PC-3 (cell line): ENCODE measurements around the gene SKAP1.

ENCODE experiments used
- CTCF ChIP-seq: fragments of 300-600 bp; sonication (generic); conservative IDR thresholded peaks from 2 replicates; pipeline ENCODE4 v1.5.1; 2017; ENCODE audit warnings: antibody characterized with exemption, low read depth, mild to moderate bottlenecking, low read length
- EZH2 ChIP-seq: fragments of 300-600 bp; sonication (generic); IDR thresholded peaks from one replicate; pipeline ENCODE4 v1.6.1; 2017; ENCODE audit warnings: antibody characterized with exemption, mild to moderate bottlenecking, low read length; ENCODE audit not compliant: unreplicated experiment

DNA sequence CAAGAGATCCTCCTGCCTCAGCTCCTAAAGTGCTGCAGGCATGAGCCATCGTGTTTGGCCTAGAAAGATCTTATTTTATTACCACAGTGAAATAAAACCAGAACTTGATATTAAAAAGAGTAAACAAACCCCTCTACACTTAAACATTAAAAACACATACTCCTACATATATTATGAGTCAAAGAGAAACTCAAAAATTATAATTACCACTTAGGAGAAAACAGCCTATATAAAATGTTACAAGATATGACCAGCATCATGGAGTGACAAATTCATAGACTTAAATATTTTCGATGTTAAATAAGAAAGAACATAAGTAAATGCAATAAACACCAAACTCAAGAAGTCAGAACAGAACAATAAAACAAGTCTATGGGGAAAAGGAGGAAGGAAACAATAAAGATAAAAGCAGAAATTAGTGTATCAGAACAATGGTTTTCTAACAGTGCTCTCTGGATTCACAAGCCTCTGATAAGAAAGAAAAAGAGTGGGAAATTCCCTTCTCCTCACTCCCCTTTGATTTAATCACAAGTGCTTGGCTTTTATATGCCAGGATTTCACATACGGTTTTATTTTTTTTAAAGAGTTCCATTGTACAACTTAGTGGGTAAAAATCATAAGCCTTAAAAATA, 23.0 kb downstream of the SKAP1 start:
- no peak for TF ChIP-seq CTCF
- no peak for TF ChIP-seq EZH2
